Fibroblast of villous mesenchyme (primary cell): Measurements from ENCODE around the gene ST8SIA6. TPM values are rescaled to one million over a fixed set of nuclear protein-coding genes. Genes with fewer than 3 reads are reported as not detected.

Experiments used
- DNase-seq: peaks from one replicate; pipeline ENCODE4 v3.0.0-alpha.2; 2010; ENCODE audit warnings: low read depth
- H3K4me3 ChIP-seq: 2 replicates; pipeline ENCODE4 v1.5.1; 2011; ENCODE audit warnings: low read depth, mild to moderate bottlenecking, low read length
- CTCF ChIP-seq: IDR thresholded peaks from 2 replicates; pipeline ENCODE4 v1.5.1; 2012; ENCODE audit warnings: low read depth, mild to moderate bottlenecking, low read length; ENCODE audit not compliant: insufficient read depth
- total RNA-seq: library from RNA; depleted of rRNA; stranded (reverse); fragments of >200 nt; gene quantifications from 2 replicates; pipeline ENCODE4 v1.2.3, GENCODE V29; 2012

The ST8SIA6 gene
- total RNA-seq, 1 donor: not detected

GRCh38 chr10:17418249-17418648, 36.1 kb downstream of the ST8SIA6 start:
- H3K4me3 ChIP-seq: no peak overlapping the region
- TF ChIP-seq CTCF: no peak
- DNase-seq: no peak

- TF ChIP-seq CTCF: no peak
- DNase-seq: no peak
- H3K4me3 ChIP-seq: no peak overlapping the region
These were observed 37.8 kb downstream of the ST8SIA6 start for GRCh38 chr10:17416442-17417211.

GRCh38 chr10:17415046-17415658, 39.2 kb downstream of the ST8SIA6 start:
- DNase-seq: no peak
- H3K4me3 ChIP-seq: no peak overlapping the region
- TF ChIP-seq CTCF: no peak

GRCh38 chr10:17414484-17414883, 39.9 kb downstream of the ST8SIA6 start:
- no peak for TF ChIP-seq CTCF

GRCh38 chr10:17413876-17414275, 40.5 kb downstream of the ST8SIA6 start:
- no peak for TF ChIP-seq CTCF
- H3K4me3 ChIP-seq: no peak overlapping the region
- no peak for DNase-seq

More at GRCh38 chr10:17414484-17414883, 39.9 kb downstream of the ST8SIA6 start:
- H3K4me3 ChIP-seq: no peak overlapping the region
- no peak for DNase-seq

GRCh38 chr10:17412323-17412722, 42.1 kb downstream of the ST8SIA6 start:
- no peak overlapping the region for H3K4me3 ChIP-seq
- DNase-seq: no peak
- no peak for TF ChIP-seq CTCF
